Hepatocyte (in vitro differentiated cells): ENCODE data around the gene SRPK2. TPM values are rescaled to one million over a fixed set of nuclear protein-coding genes. Genes with fewer than 3 reads are reported as not detected.

Experiments
- DNase-seq: peaks from one replicate; pipeline ENCODE4 v3.0.0-alpha.2; 2016; ENCODE audit warnings: low spot score
- H2AFZ ChIP-seq: fragments of 200-600 bp; sonication (generic); 2 replicates; pipeline ENCODE4 v1.6.0; 2016; ENCODE audit warnings: antibody characterized with exemption, mild to moderate bottlenecking
- H3K27ac ChIP-seq: fragments of 200-600 bp; sonication (generic); 2 replicates; pipeline ENCODE4 v1.5.1; 2016; ENCODE audit warnings: mild to moderate bottlenecking
- H3K27me3 ChIP-seq: fragments of 200-600 bp; sonication (generic); 2 replicates; pipeline ENCODE4 v1.6.1; 2016
- H3K36me3 ChIP-seq: fragments of 200-600 bp; sonication (generic); replicated peaks from 2 replicates; pipeline ENCODE4 v1.5.1; 2016; ENCODE audit warnings: low read depth; ENCODE audit not compliant: insufficient read depth
- H3K4me1 ChIP-seq: fragments of 200-600 bp; sonication (generic); 2 replicates; pipeline ENCODE4 v1.5.1; 2016; ENCODE audit warnings: mild to moderate bottlenecking, moderate library complexity; ENCODE audit not compliant: insufficient read depth
- H3K4me2 ChIP-seq: fragments of 200-600 bp; sonication (generic); 2 replicates; pipeline ENCODE4 v1.6.0; 2016
- H3K4me3 ChIP-seq: fragments of 200-600 bp; sonication (generic); 2 replicates; pipeline ENCODE4 v1.5.1; 2016; ENCODE audit warnings: mild to moderate bottlenecking
- H3K79me2 ChIP-seq: fragments of 200-600 bp; sonication (generic); 2 replicates; pipeline ENCODE4 v1.6.0; 2017; ENCODE audit warnings: mild to moderate bottlenecking
- H3K9me2 ChIP-seq: fragments of 200-600 bp; sonication (generic); replicated peaks from 2 replicates; pipeline ENCODE4 v1.6.0; 2017; ENCODE audit warnings: mild to moderate bottlenecking; ENCODE audit not compliant: insufficient read depth
- H3K9me3 ChIP-seq: fragments of 200-600 bp; sonication (generic); 2 replicates; pipeline ENCODE4 v1.5.1; 2016; ENCODE audit warnings: low read depth, mild to moderate bottlenecking
- H4K20me1 ChIP-seq: fragments of 200-600 bp; sonication (generic); 2 replicates; pipeline ENCODE4 v1.6.0; 2016; ENCODE audit warnings: mild to moderate bottlenecking; ENCODE audit not compliant: insufficient read depth, poor library complexity, severe bottlenecking
- CTCF ChIP-seq: fragments of 200-600 bp; sonication (generic); IDR thresholded peaks from 2 replicates; pipeline ENCODE4 v1.5.1; 2016; ENCODE audit warnings: antibody characterized with exemption, mild to moderate bottlenecking; ENCODE audit not compliant: poor library complexity
- EZH2 ChIP-seq: fragments of 200-600 bp; sonication (generic); IDR thresholded peaks from 2 replicates; pipeline ENCODE4 v1.6.1; 2016; ENCODE audit warnings: antibody characterized with exemption, mild to moderate bottlenecking, borderline replicate concordance
- EZH2phosphoT487 ChIP-seq: fragments of 200-600 bp; sonication (generic); IDR thresholded peaks from one replicate; pipeline ENCODE4 v1.6.1; 2018; ENCODE audit warnings: antibody characterized with exemption, mild to moderate bottlenecking, low read depth, moderate library complexity; ENCODE audit not compliant: unreplicated experiment, severe bottlenecking
- WGBS: methylation state at CpG from one replicate; pipeline ENCODE4 v1.1.6; 2016; ENCODE audit warnings: low lambda C conversion rate; ENCODE audit errors: missing lambda C conversion rate; 5-methylcytosine and 5-hydroxymethylcytosine counted together
- polyA plus RNA-seq: library from polyadenylated mRNA; unstranded; fragments of >200 nt; fragmentation: Nextera tagmentation; extraction: Ambion mirVana; gene quantifications from 2 replicates; pipeline ENCODE4 v1.2.1, GENCODE V29; 2016
- total RNA-seq: library from RNA; depleted of rRNA; stranded (reverse); fragments of >200 nt; gene quantifications from 2 replicates; pipeline ENCODE4 v1.2.3, GENCODE V29; 2014

Gene SRPK2
- total and polyA plus RNA-seq, 2 experiments from 2014 or later, result 41.4 to 46.1 TPM

GRCh38 chr7:105133986-105134655 is 254.6 kb downstream of the SRPK2 start:
- Histone ChIP-seq H3K4me1 (no peaks in the 10 kb centered on the region), H3K4me3 (no peak overlapping the region), H3K4me2 (no peak overlapping the region), H3K79me2 (peaks cover 3% of the 10 kb centered on the region), H4K20me1 (no peaks in the 10 kb centered on the region), H3K9me3 (no peaks in the 10 kb centered on the region), H3K9me2 (no peaks in the 10 kb centered on the region), H3K27me3 (no peaks in the 10 kb centered on the region), H2AFZ (no peak overlapping the region), H3K36me3 (no peaks in the 10 kb centered on the region), H3K27ac (no peak overlapping the region)
- 72% methylated on average over 9 of the region's 9 CpGs for WGBS
- no peak for DNase-seq
- no peak for TF ChIP-seq CTCF
- TF ChIP-seq EZH2phosphoT487, result no peak
- no peak for TF ChIP-seq EZH2

DNA sequence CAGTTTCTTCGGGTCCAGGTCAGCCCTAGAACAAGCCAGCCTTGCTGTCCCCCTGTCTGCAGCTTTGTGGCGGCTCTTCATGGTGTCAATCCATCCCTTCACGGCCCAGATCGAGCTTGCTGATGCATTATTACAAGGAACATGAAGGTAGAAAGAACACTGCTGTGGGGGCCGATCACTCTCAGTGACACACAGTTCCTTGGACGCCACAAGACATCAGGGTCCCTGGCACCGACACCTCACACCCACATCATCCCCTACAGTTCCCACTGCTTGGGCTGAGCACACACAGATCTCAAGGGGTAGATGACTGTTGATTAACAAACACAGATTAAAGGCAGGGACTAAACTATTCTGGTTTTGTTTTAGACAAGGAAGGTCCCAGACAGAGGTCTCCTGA is 255.4 kb downstream of the SRPK2 start:
- Histone ChIP-seq H3K79me2 (peaks cover 3% of the 10 kb centered on the region), H3K4me2 (no peak overlapping the region), H3K4me3 (no peak overlapping the region), H3K36me3 (no peaks in the 10 kb centered on the region), H3K4me1 (no peaks in the 10 kb centered on the region), H3K9me3 (no peaks in the 10 kb centered on the region), H4K20me1 (no peaks in the 10 kb centered on the region), H3K27ac (no peak overlapping the region), H2AFZ (no peak overlapping the region), H3K9me2 (no peaks in the 10 kb centered on the region), H3K27me3 (no peaks in the 10 kb centered on the region)
- 98% methylated on average over 7 of the region's 7 CpGs for whole genome bisulfite sequencing
- TF ChIP-seq EZH2 (no peak), CTCF (no peak), EZH2phosphoT487 (no peak)
- DNase-seq, result no peak

GRCh38 chr7:105132835-105133234 is 255.9 kb downstream of the SRPK2 start:
- H3K4me1 ChIP-seq, result no peaks in the 10 kb centered on the region
- DNase-seq, result no peak
- H3K4me2 ChIP-seq, result no peak overlapping the region
- H3K9me2 ChIP-seq, result no peaks in the 10 kb centered on the region
- no peaks in the 10 kb centered on the region for H3K27me3 ChIP-seq
- H2AFZ ChIP-seq, result no peak overlapping the region
- TF ChIP-seq EZH2 (no peak), EZH2phosphoT487 (no peak)
- no peaks in the 10 kb centered on the region for H3K36me3 ChIP-seq
- peaks cover 3% of the 10 kb centered on the region for H3K79me2 ChIP-seq
- WGBS, result 96% methylated on average over 10 of the region's 10 CpGs
- H3K9me3 ChIP-seq, result no peaks in the 10 kb centered on the region
- H3K4me3 ChIP-seq, result no peak overlapping the region
- H4K20me1 ChIP-seq, result no peaks in the 10 kb centered on the region
- no peak overlapping the region for H3K27ac ChIP-seq

DNA sequence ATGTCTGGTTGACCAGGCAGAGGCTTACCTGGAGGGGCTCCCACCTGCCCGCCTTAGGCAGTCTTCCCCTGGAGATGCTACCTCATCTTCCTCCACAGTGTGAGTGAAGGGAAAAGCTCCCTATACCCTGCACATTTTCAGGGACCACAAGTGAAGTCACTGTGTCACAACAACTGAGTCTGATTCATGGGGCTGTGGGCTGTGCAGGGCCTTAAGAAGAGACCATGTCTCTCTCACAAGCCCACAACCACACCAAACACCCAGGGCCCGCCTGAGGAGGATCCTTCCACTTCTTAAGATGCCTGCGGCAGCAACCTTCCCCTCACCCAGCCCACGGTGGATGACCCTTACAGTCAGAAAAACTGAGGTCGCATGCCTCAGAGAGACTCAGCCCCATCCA is 256.4 kb downstream of the SRPK2 start:
- no peaks in the 10 kb centered on the region for H4K20me1 ChIP-seq
- no peak overlapping the region for H3K4me3 ChIP-seq
- H3K36me3 ChIP-seq, result no peaks in the 10 kb centered on the region
- no peaks in the 10 kb centered on the region for H3K9me3 ChIP-seq
- H3K4me1 ChIP-seq, result no peaks in the 10 kb centered on the region
- no peak overlapping the region for H3K4me2 ChIP-seq
- no peaks in the 10 kb centered on the region for H3K9me2 ChIP-seq
- no peak overlapping the region for H3K27ac ChIP-seq
- H2AFZ ChIP-seq, result no peak overlapping the region
- TF ChIP-seq CTCF, result no peak
- TF ChIP-seq EZH2, result no peak
- TF ChIP-seq EZH2phosphoT487, result no peak
- WGBS, result 88% methylated on average over 5 of the region's 5 CpGs
- peaks cover 3% of the 10 kb centered on the region for H3K79me2 ChIP-seq
- DNase-seq, result no peak
- H3K27me3 ChIP-seq, result no peaks in the 10 kb centered on the region
